ENCODE results near the gene SMYD1.

- TF ChIP-seq, protein P1, sequence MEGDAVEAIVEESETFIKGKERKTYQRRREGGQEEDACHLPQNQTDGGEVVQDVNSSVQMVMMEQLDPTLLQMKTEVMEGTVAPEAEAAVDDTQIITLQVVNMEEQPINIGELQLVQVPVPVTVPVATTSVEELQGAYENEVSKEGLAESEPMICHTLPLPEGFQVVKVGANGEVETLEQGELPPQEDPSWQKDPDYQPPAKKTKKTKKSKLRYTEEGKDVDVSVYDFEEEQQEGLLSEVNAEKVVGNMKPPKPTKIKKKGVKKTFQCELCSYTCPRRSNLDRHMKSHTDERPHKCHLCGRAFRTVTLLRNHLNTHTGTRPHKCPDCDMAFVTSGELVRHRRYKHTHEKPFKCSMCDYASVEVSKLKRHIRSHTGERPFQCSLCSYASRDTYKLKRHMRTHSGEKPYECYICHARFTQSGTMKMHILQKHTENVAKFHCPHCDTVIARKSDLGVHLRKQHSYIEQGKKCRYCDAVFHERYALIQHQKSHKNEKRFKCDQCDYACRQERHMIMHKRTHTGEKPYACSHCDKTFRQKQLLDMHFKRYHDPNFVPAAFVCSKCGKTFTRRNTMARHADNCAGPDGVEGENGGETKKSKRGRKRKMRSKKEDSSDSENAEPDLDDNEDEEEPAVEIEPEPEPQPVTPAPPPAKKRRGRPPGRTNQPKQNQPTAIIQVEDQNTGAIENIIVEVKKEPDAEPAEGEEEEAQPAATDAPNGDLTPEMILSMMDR (IDR thresholded peaks at IDR 0.05) = no peak
- no peak for TF ChIP-seq POLR2A (IDR thresholded peaks at IDR 0.05)
Measured at GRCh38 chr2:88078643-88079172, 11.1 kb downstream of the SMYD1 start.

All from uterus (tissue), 2 donors.